ENCODE results near the gene RPL39L.

Gene RPL39L

GRCh38 chr3:187167777-187168176 is 28.5 kb upstream of the RPL39L start:
- DNase-seq (ENCODE audit: low read depth) = no peak

GRCh38 chr3:187166750-187167149 is 27.5 kb upstream of the RPL39L start:
- no peak overlapping the region for H3K4me3 ChIP-seq (ENCODE audit: low read depth, low read length)
- TF ChIP-seq POLR2A (IDR thresholded peaks at IDR 0.05; ENCODE audit: extremely low read depth, insufficient read length) (no peak), CTCF (IDR thresholded peaks at IDR 0.05; ENCODE audit: low read depth, low read length) (no peak), MYC (IDR thresholded peaks at IDR 0.05; ENCODE audit: low read depth, low read length) (no peak)
- no peak for DNase-seq (ENCODE audit: low read depth)

More at GRCh38 chr3:187167777-187168176, 28.5 kb upstream of the RPL39L start:
- H3K4me3 ChIP-seq (ENCODE audit: low read depth, low read length) = no peak overlapping the region
- TF ChIP-seq CTCF (IDR thresholded peaks at IDR 0.05; ENCODE audit: low read depth, low read length) = no peak
- no peak for TF ChIP-seq MYC (IDR thresholded peaks at IDR 0.05; ENCODE audit: low read depth, low read length)
- TF ChIP-seq MAX (IDR thresholded peaks at IDR 0.05; ENCODE audit: low read depth, low read length) = no peak
- no peak for TF ChIP-seq POLR2A (IDR thresholded peaks at IDR 0.05; ENCODE audit: extremely low read depth, insufficient read length)

- H3K4me3 ChIP-seq (ENCODE audit: low read depth, low read length) = no peak overlapping the region
- peak; percentile 57 for DNase-seq (ENCODE audit: low read depth)
Measured at GRCh38 chr3:187165144-187165543, 25.8 kb upstream of the RPL39L start.

GRCh38 chr3:187162265-187162953 is 23.1 kb upstream of the RPL39L start:
- no peak for TF ChIP-seq CTCF (IDR thresholded peaks at IDR 0.05; ENCODE audit: low read depth, low read length)
- no peak for TF ChIP-seq POLR2A (IDR thresholded peaks at IDR 0.05; ENCODE audit: extremely low read depth, insufficient read length)
- TF ChIP-seq MAX (IDR thresholded peaks at IDR 0.05; ENCODE audit: low read depth, low read length) = no peak
- no peak for TF ChIP-seq MYC (IDR thresholded peaks at IDR 0.05; ENCODE audit: low read depth, low read length)
- no peak for DNase-seq (ENCODE audit: low read depth)
- no peak overlapping the region for H3K4me3 ChIP-seq (ENCODE audit: low read depth, low read length)

More at GRCh38 chr3:187165144-187165543, 25.8 kb upstream of the RPL39L start:
- TF ChIP-seq MYC (IDR thresholded peaks at IDR 0.05; ENCODE audit: low read depth, low read length) = no peak
- no peak for TF ChIP-seq MAX (IDR thresholded peaks at IDR 0.05; ENCODE audit: low read depth, low read length)
- no peak for TF ChIP-seq POLR2A (IDR thresholded peaks at IDR 0.05; ENCODE audit: extremely low read depth, insufficient read length)
- TF ChIP-seq CTCF (IDR thresholded peaks at IDR 0.05; ENCODE audit: low read depth, low read length) = peak; percentile 41

- no peak for DNase-seq (ENCODE audit: low read depth)
- no peak overlapping the region for H3K4me3 ChIP-seq (ENCODE audit: low read depth, low read length)
- TF ChIP-seq MAX (IDR thresholded peaks at IDR 0.05; ENCODE audit: low read depth, low read length) = no peak
- TF ChIP-seq MYC (IDR thresholded peaks at IDR 0.05; ENCODE audit: low read depth, low read length) = no peak
- TF ChIP-seq POLR2A (IDR thresholded peaks at IDR 0.05; ENCODE audit: extremely low read depth, insufficient read length) = no peak
- no peak for TF ChIP-seq CTCF (IDR thresholded peaks at IDR 0.05; ENCODE audit: low read depth, low read length)
Measured at GRCh38 chr3:187161556-187161955, 22.3 kb upstream of the RPL39L start.
